Measurements from ENCODE around the gene TLK1.

GRCh38 chr2:170944545-170944944 is 216.1 kb downstream of the TLK1 start:
- TF ChIP-seq CTCF (conservative IDR thresholded peaks at IDR 0.05; ENCODE audit: low read depth, low read length), result no peak
- no peak for TF ChIP-seq EZH2 (IDR thresholded peaks at IDR 0.05; ENCODE audit: borderline replicate concordance, low read depth, low read length, poor library complexity, severe bottlenecking)
